ENCODE measurements around the gene GPATCH4. TPM values are rescaled to one million over a fixed set of nuclear protein-coding genes. Genes with fewer than 3 reads are reported as not detected.

GPATCH4 gene
- total RNA-seq, 1 experiment from 2014 or later, result 107 TPM

DNA sequence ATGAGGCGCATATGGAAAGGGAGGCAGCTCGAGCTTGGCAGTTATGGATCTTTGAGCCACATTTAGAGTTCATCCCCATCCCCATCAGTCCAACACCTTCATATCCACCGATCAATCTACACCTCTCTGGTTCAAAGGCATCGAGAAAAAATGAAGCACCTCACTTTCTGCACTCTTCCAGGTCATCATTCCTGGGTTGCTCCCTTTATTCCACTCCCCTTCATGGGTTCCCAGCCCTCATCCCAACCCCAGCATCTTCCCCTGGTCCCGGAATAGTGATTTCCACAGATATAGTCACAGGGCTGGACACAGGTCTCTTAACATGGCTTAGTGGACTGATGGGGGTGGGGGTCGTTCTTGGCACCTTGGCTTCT, 18.3 kb upstream of the GPATCH4 start:
- TF ChIP-seq CTCF (IDR thresholded peaks at IDR 0.05; ENCODE audit: unreplicated experiment), result no peak
- ChIA-PET POLR2A (interaction anchor here (0.9 to 1.5 kb wide), 3 partner anchors 24 to 37 kb away, joined by 3 to 5 read pairs (median 3); no protein-coding TSS in a partner anchor), CTCF (interaction anchor here (0.7 to 20.9 kb wide), 25 partner anchors 8 to 450 kb away, joined by 3 to 396 read pairs (median 4); partner anchors contain the start of gene CRABP2)
- Mint-ChIP-seq H3K36me3 (ENCODE audit: insufficient read depth, unreplicated experiment) (no peaks in the 10 kb centered on the region), H3K27ac (ENCODE audit: low read depth, unreplicated experiment) (no peak overlapping the region), H3K4me1 (ENCODE audit: insufficient read depth, unreplicated experiment) (peaks cover 15% of the 10 kb centered on the region), H3K27me3 (ENCODE audit: insufficient read depth, unreplicated experiment) (peaks cover 59% of the 10 kb centered on the region), H3K9me3 (ENCODE audit: unreplicated experiment) (no peaks in the 10 kb centered on the region), H3K4me3 (ENCODE audit: unreplicated experiment) (no peak overlapping the region)
- no TSS peak for BruUV-seq (replicated peaks)
- DNase-seq (ENCODE audit: unreplicated experiment), result no peak
- intact Hi-C loops (cut with micrococcal nuclease), result no loop called here

DNA sequence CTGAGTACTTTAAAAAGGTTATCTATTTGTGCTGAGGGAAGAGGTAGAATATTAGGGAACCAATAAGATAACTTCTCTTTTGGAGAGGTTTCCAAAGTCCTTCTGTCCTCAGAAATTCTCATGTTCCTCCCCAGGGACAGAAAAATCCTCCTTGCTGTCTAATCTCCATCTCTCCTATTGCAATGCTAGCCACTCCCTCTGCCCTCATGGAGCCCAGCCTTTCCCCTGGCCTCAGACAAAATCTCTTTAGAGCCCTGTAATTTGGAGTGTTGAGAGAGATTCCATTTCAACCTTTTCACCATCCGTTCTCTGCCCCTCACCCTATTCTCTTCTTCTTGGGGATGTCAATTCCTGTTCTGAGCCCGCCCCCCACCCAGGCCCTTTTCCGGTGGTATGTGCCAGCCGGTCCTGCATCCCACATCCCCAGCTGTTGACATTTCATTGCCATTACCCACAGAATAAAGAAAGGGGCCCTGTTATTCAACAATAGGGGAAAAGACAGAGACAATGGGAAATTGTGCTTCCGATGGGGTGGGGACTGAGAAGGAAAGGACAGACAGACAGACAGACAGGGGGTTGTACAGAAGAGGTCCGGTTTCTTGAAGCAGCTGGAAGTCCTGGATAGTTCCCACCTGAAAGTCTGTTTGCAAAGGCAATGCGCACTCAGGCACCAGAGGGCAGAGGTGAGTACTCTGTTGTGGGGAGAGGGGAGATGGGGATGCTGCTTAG, 17.7 kb upstream of the GPATCH4 start, which contains the start of gene HAPLN2:
TSS of gene HAPLN2 (plus strand) at position 563 of the 729 bp plus-strand sequence. CDS start 4,076 bp downstream, outside the sequence.
- DNase-seq (ENCODE audit: unreplicated experiment), result peak; percentile 57
- Mint-ChIP-seq H3K9me3 (ENCODE audit: unreplicated experiment) (no peaks in the 10 kb centered on the region), H3K27me3 (ENCODE audit: insufficient read depth, unreplicated experiment) (peaks cover 54% of the 10 kb centered on the region), H3K27ac (ENCODE audit: low read depth, unreplicated experiment) (no peak within 1 kb of the TSS), H3K4me3 (ENCODE audit: unreplicated experiment) (no peak within 1 kb of the TSS), H3K36me3 (ENCODE audit: insufficient read depth, unreplicated experiment) (no peaks in the 10 kb centered on the region), H3K4me1 (ENCODE audit: insufficient read depth, unreplicated experiment) (peaks cover 15% of the 10 kb centered on the region)
- POLR2A ChIA-PET, result interaction anchor here (0.9 to 1.2 kb wide), 2 partner anchors 25 to 37 kb away, joined by 3 read pairs; no protein-coding TSS in a partner anchor
- no TSS peak for BruUV-seq (replicated peaks)
- intact Hi-C loops (cut with micrococcal nuclease), result no loop called here
- CTCF ChIA-PET, result interaction anchor here (0.6 to 20.9 kb wide), 24 partner anchors 8 to 450 kb away, joined by 3 to 396 read pairs (median 5); no protein-coding TSS in a partner anchor
- TF ChIP-seq CTCF (IDR thresholded peaks at IDR 0.05; ENCODE audit: unreplicated experiment), result peak; percentile 51

DNA sequence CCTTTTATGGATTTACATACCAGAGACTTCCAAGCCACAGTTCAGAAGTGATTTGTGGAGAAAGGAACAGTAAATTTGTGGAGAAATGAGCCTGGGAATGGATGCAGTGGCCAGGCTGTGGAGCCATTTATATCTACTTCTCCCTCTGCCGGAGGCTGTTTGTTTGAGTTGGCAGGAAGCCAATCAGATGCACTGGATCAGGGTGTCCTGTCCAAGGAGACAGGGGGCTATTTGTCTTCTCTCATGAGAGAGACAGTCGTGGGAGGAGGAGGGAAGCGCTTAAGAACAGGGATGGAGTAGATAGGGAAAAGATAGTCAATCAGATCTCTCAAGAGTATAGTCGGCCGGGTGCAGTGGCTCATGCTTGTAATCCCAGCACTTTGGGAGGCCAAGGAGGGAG, 15.2 kb upstream of the GPATCH4 start:
- Mint-ChIP-seq H3K27ac (ENCODE audit: low read depth, unreplicated experiment) (no peak overlapping the region), H3K4me3 (ENCODE audit: unreplicated experiment) (peak overlapping the region; percentile 6), H3K36me3 (ENCODE audit: insufficient read depth, unreplicated experiment) (no peaks in the 10 kb centered on the region), H3K27me3 (ENCODE audit: insufficient read depth, unreplicated experiment) (peaks cover 47% of the 10 kb centered on the region), H3K4me1 (ENCODE audit: insufficient read depth, unreplicated experiment) (peaks cover 10% of the 10 kb centered on the region), H3K9me3 (ENCODE audit: unreplicated experiment) (no peaks in the 10 kb centered on the region)
- DNase-seq (ENCODE audit: unreplicated experiment), result peak; percentile 64
- no TSS peak for BruUV-seq (replicated peaks)
- CTCF ChIA-PET, result interaction anchor here (0.6 to 20.9 kb wide), 11 partner anchors 8 to 171 kb away, joined by 3 to 396 read pairs (median 4); no protein-coding TSS in a partner anchor
- TF ChIP-seq CTCF (IDR thresholded peaks at IDR 0.05; ENCODE audit: unreplicated experiment), result no peak
- POLR2A ChIA-PET, result interaction anchor here (0.8 to 1.6 kb wide), 4 partner anchors 11 to 112 kb away, joined by 4 to 6 read pairs (median 4); partner anchors contain the start of genes ISG20L2 and METTL25B
- intact Hi-C loops (cut with micrococcal nuclease), result no loop called here

DNA sequence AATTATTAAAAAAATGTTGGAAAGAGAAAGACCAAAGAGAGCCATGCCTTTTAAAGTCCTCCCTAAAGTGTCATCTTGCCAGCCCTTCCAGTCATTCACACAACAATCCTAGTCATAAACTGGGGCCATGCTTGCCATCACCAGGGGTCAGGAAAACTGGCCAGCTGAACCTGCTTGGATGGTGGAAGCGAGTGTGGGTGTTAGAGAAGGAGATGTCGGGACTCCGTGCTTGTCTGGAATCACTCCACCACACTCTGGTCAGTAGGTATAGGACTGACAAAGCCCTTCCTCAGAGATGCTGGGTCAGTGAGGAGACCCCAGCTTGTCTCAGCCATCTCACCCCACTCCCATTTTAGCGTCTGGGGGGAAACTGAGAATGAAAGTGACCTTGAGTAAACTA, 14.7 kb upstream of the GPATCH4 start:
- no peak for TF ChIP-seq CTCF (IDR thresholded peaks at IDR 0.05; ENCODE audit: unreplicated experiment)
- Mint-ChIP-seq H3K27me3 (ENCODE audit: insufficient read depth, unreplicated experiment) (peaks cover 47% of the 10 kb centered on the region), H3K4me1 (ENCODE audit: insufficient read depth, unreplicated experiment) (peaks cover 10% of the 10 kb centered on the region), H3K36me3 (ENCODE audit: insufficient read depth, unreplicated experiment) (no peaks in the 10 kb centered on the region), H3K9me3 (ENCODE audit: unreplicated experiment) (no peaks in the 10 kb centered on the region), H3K27ac (ENCODE audit: low read depth, unreplicated experiment) (no peak overlapping the region), H3K4me3 (ENCODE audit: unreplicated experiment) (peak overlapping the region; percentile 6)
- ChIA-PET CTCF (interaction anchor here (0.6 to 20.9 kb wide), 8 partner anchors 10 to 231 kb away, joined by 3 to 396 read pairs (median 21); no protein-coding TSS in a partner anchor), POLR2A (interaction anchor here (1.4 to 1.6 kb wide), 2 partner anchors 12 to 13 kb away, joined by 4 to 5 read pairs; no protein-coding TSS in a partner anchor)
- no peak for DNase-seq (ENCODE audit: unreplicated experiment)
- intact Hi-C loops (cut with micrococcal nuclease), result no loop called here
- no TSS peak for BruUV-seq (replicated peaks)
